Transverse colon (tissue), 4 donors: ENCODE results near the gene FOXR2.

Experiments
- POLR2AphosphoS5 ChIP-seq, 3 donors: sonication (generic); formaldehyde crosslinking; IDR thresholded peaks; one replicate each; pipeline ENCODE4 v1.6.1; 2016; ENCODE audit warnings: antibody characterized with exemption in 3 of 3
- TF ChIP-seq, protein P1 (sequence below), 5 experiments: fragments of 200-600 bp in 3 of 5; fragments of 450-650 bp in 2 of 5; sonication (generic) in 3 of 5; IDR thresholded peaks; 1 replicate in 2 of 5; 2 replicates in 3 of 5; pipeline ENCODE4 v1.5.1; 2016 to 2017; ENCODE audit warnings: antibody characterized with exemption in 5 of 5, inconsistent platforms in 3 of 5, mild to moderate bottlenecking in 2 of 5, moderate library complexity in 1 of 5

DNA sequence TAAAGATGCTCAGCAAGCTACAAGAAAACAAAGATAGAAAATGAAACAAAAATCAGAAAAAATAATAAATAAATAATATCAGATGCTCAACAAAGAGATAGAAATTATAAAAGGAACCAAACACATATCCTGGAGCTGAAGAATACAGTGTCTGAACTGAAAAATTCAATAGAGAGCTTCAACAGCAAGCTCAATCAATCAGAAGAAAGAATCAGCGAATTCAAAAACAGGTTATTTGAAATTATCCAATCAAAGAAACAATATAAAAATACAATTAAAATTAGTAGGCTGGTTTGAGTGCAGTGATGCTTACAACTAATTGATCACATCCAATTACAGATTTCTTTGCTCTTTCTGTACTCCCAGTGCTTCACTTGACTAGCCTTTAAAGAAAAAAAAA, 40.8 kb upstream of the FOXR2 start:
- TF ChIP-seq, protein P1, sequence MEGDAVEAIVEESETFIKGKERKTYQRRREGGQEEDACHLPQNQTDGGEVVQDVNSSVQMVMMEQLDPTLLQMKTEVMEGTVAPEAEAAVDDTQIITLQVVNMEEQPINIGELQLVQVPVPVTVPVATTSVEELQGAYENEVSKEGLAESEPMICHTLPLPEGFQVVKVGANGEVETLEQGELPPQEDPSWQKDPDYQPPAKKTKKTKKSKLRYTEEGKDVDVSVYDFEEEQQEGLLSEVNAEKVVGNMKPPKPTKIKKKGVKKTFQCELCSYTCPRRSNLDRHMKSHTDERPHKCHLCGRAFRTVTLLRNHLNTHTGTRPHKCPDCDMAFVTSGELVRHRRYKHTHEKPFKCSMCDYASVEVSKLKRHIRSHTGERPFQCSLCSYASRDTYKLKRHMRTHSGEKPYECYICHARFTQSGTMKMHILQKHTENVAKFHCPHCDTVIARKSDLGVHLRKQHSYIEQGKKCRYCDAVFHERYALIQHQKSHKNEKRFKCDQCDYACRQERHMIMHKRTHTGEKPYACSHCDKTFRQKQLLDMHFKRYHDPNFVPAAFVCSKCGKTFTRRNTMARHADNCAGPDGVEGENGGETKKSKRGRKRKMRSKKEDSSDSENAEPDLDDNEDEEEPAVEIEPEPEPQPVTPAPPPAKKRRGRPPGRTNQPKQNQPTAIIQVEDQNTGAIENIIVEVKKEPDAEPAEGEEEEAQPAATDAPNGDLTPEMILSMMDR (IDR thresholded peaks at IDR 0.05) = no peak
- TF ChIP-seq POLR2AphosphoS5 (IDR thresholded peaks at IDR 0.05) = no peak
